RWPE2 (cell line): Measurements from ENCODE around the gene ACKR3.

Source experiments
- ATAC-seq: fragments of 200-7000 bp; cut with Tn5 transposase; 3 replicates; pipeline ENCODE4 v1.9.1; 2021; ENCODE audit warnings: low read depth
- DNase-seq: peaks from one replicate; pipeline ENCODE4 v3.0.0-alpha.2; 2020; ENCODE audit warnings: low spot score
- H3K27ac ChIP-seq: fragments of 450-650 bp; 2 replicates; pipeline ENCODE4 v1.5.1; 2017; ENCODE audit warnings: mild to moderate bottlenecking; ENCODE audit not compliant: poor library complexity, severe bottlenecking
- H3K27me3 ChIP-seq: fragments of 250-450 bp; sonication (Bioruptor Pico); 2 replicates; pipeline ENCODE4 v1.5.1; 2021; ENCODE audit warnings: mild to moderate bottlenecking, moderate library complexity; ENCODE audit not compliant: insufficient read depth, poor library complexity, severe bottlenecking
- H3K36me3 ChIP-seq: fragments of 250-450 bp; sonication (Bioruptor Pico); 2 replicates; pipeline ENCODE4 v1.5.1; 2020; ENCODE audit warnings: low read depth, mild to moderate bottlenecking, moderate library complexity
- H3K4me1 ChIP-seq: fragments of 250-450 bp; sonication (Bioruptor Pico); 2 replicates; pipeline ENCODE4 v1.5.1; 2021; ENCODE audit warnings: mild to moderate bottlenecking, moderate library complexity; ENCODE audit not compliant: insufficient read depth, poor library complexity, severe bottlenecking
- H3K4me3 ChIP-seq: fragments of 250-450 bp; sonication (Bioruptor Pico); 2 replicates; pipeline ENCODE4 v1.5.1; 2021; ENCODE audit warnings: mild to moderate bottlenecking, moderate library complexity; ENCODE audit not compliant: severe bottlenecking
- H3K9me3 ChIP-seq: fragments of 250-450 bp; sonication (Bioruptor Pico); 2 replicates; pipeline ENCODE4 v1.5.1; 2021; ENCODE audit warnings: mild to moderate bottlenecking, moderate library complexity; ENCODE audit not compliant: severe bottlenecking
- CTCF ChIP-seq: fragments of 450-650 bp; IDR thresholded peaks from one replicate; pipeline ENCODE4 v1.5.1; 2017; ENCODE audit warnings: mild to moderate bottlenecking, moderate library complexity; ENCODE audit not compliant: poor library complexity, severe bottlenecking

The ACKR3 gene

GRCh38 chr2:236570081-236570868 is 650 bp downstream of the ACKR3 start:
- DNase-seq = no peak
- Histone ChIP-seq H3K9me3 (no peaks in the 10 kb centered on the region), H3K36me3 (no peaks in the 10 kb centered on the region), H3K27me3 (peaks cover 9% of the 10 kb centered on the region), H3K27ac (no peak overlapping the region), H3K4me1 (no peaks in the 10 kb centered on the region), H3K4me3 (no peak overlapping the region)
- ATAC-seq = no peak
- TF ChIP-seq CTCF = no peak

GRCh38 chr2:236571145-236571544 is 1.5 kb downstream of the ACKR3 start:
- ATAC-seq = no peak
- Histone ChIP-seq H3K4me3 (no peak overlapping the region), H3K36me3 (no peaks in the 10 kb centered on the region), H3K27me3 (peaks cover 9% of the 10 kb centered on the region), H3K4me1 (no peaks in the 10 kb centered on the region), H3K9me3 (no peaks in the 10 kb centered on the region), H3K27ac (no peak overlapping the region)
- TF ChIP-seq CTCF = no peak
- DNase-seq = no peak

- ATAC-seq = no peak
- no peak overlapping the region for H3K4me3 ChIP-seq
Observed at GRCh38 chr2:236572482-236572881, 2.9 kb downstream of the ACKR3 start.

GRCh38 chr2:236573066-236573929 is 3.7 kb downstream of the ACKR3 start:
- ATAC-seq (no peak), DNase-seq (no peak)
- Histone ChIP-seq H3K4me3 (no peak overlapping the region), H3K36me3 (no peaks in the 10 kb centered on the region), H3K9me3 (no peaks in the 10 kb centered on the region), H3K27ac (no peak overlapping the region), H3K4me1 (no peaks in the 10 kb centered on the region), H3K27me3 (peaks cover 9% of the 10 kb centered on the region)
- no peak for TF ChIP-seq CTCF

More at GRCh38 chr2:236572482-236572881, 2.9 kb downstream of the ACKR3 start:
- Histone ChIP-seq H3K27ac (no peak overlapping the region), H3K36me3 (no peaks in the 10 kb centered on the region), H3K4me1 (no peaks in the 10 kb centered on the region), H3K27me3 (peaks cover 9% of the 10 kb centered on the region), H3K9me3 (no peaks in the 10 kb centered on the region)
- no peak for DNase-seq
- no peak for TF ChIP-seq CTCF
